H1 (cell line): ENCODE data around the gene DDC. TPM values are rescaled to one million over a fixed set of nuclear protein-coding genes. Genes with fewer than 3 reads are reported as not detected.

Experiments
- CTCF ChIA-PET: fragments of 300-600 bp; sonication (Branson Sonifier 250); formaldehyde crosslinking; loops from one replicate; lab custom pipeline; 2021; ENCODE audit not compliant: partially characterized antibody; lab: Charles Lee
- POLR2A ChIA-PET: fragments of 300-600 bp; sonication (Branson Sonifier 250); formaldehyde crosslinking; loops from one replicate; lab custom pipeline; 2021; ENCODE audit warnings: inconsistent platforms; ENCODE audit not compliant: partially characterized antibody; lab: Charles Lee
- DNase-seq, 2 experiments: peaks; one replicate each; pipeline versions ENCODE4 v3.0.0 to v3.0.0-alpha.2; 2010 to 2022; ENCODE audit warnings: low spot score in 2 of 2, low read depth in 1 of 2, mixed read lengths in 1 of 2
- FAIRE-seq: peaks from 2 replicates; lab custom pipeline; 2011; peaks lifted over from hg19 to GRCh38; lab: Jason Lieb, UNC
- H2AFZ ChIP-seq: 2 replicates; pipeline ENCODE4 v1.8.1; 2012; ENCODE audit warnings: low read length, inconsistent platforms
- H2AK5ac ChIP-seq: 2 replicates; pipeline ENCODE4 v1.6.1; 2013; ENCODE audit warnings: low read depth, low read length
- H2BK120ac ChIP-seq: replicated peaks from 2 replicates; pipeline ENCODE3; 2013; ENCODE audit warnings: low read depth, low read length, inconsistent platforms
- H2BK12ac ChIP-seq: 2 replicates; pipeline ENCODE4 v1.6.1; 2013; ENCODE audit warnings: low read depth, low read length
- H2BK15ac ChIP-seq: 2 replicates; pipeline ENCODE4 v1.6.1; 2013; ENCODE audit warnings: low read length
- H2BK20ac ChIP-seq: 2 replicates; pipeline ENCODE4 v1.6.1; 2013; ENCODE audit warnings: low read length
- H2BK5ac ChIP-seq: 2 replicates; pipeline ENCODE4 v1.6.1; 2013; ENCODE audit warnings: low read depth, low read length
- H3K14ac ChIP-seq: 2 replicates; pipeline ENCODE4 v1.6.1; 2013; ENCODE audit warnings: inconsistent platforms; ENCODE audit not compliant: insufficient read length
- H3K18ac ChIP-seq: 2 replicates; pipeline ENCODE4 v1.6.1; 2013; ENCODE audit warnings: low read length; ENCODE audit errors: extremely low read depth
- H3K23ac ChIP-seq: 2 replicates; pipeline ENCODE4 v1.6.1; 2013; ENCODE audit warnings: inconsistent platforms; ENCODE audit not compliant: insufficient read length
- H3K23me2 ChIP-seq: 2 replicates; pipeline ENCODE4 v1.6.1; 2013; ENCODE audit warnings: low read depth, low read length
- H3K27ac ChIP-seq: 2 replicates; pipeline ENCODE4 v1.6.1; 2011; ENCODE audit warnings: low read depth, low read length, inconsistent platforms
- H3K27me3 ChIP-seq, 4 experiments: replicated peaks in 1 of 4; 1 replicate in 1 of 4; 2 replicates in 3 of 4; pipeline versions ENCODE4 v1.6.1 to v1.8.1; 2011 to 2013; ENCODE audit warnings: low read length in 3 of 4, mild to moderate bottlenecking in 3 of 4, inconsistent platforms in 2 of 4, mixed read lengths in 2 of 4, moderate library complexity in 1 of 4; ENCODE audit not compliant: control insufficient read depth in 3 of 4, insufficient read depth in 3 of 4; ENCODE audit errors: extremely low read depth in 1 of 4
- H3K36me3 ChIP-seq, 4 experiments: 2 replicates each; pipeline versions ENCODE4 v1.6.1 to v1.8.1; 2011 to 2013; ENCODE audit warnings: mild to moderate bottlenecking in 4 of 4, low read length in 3 of 4, moderate library complexity in 2 of 4, control low read depth in 1 of 4, inconsistent platforms in 1 of 4; ENCODE audit not compliant: insufficient read depth in 4 of 4, control insufficient read depth in 2 of 4
- H3K4ac ChIP-seq: replicated peaks from 2 replicates; pipeline ENCODE3; 2013; ENCODE audit warnings: low read length, low read depth, mixed read lengths, inconsistent platforms; ENCODE audit not compliant: insufficient read length
- H3K4me1 ChIP-seq, 4 experiments: replicated peaks in 1 of 4; 1 replicate in 1 of 4; 2 replicates in 3 of 4; pipeline versions ENCODE4 v1.6.1 to v1.8.1; 2011 to 2013; ENCODE audit warnings: low read length in 3 of 4, inconsistent platforms in 2 of 4, mixed read lengths in 1 of 4; ENCODE audit not compliant: insufficient read depth in 4 of 4, control insufficient read depth in 3 of 4
- H3K4me2 ChIP-seq, 2 experiments: 2 replicates each; pipeline versions ENCODE4 v1.6.1 to v1.8.1; 2011 to 2013; ENCODE audit warnings: low read depth in 2 of 2, low read length in 2 of 2, control low read depth in 1 of 2, inconsistent platforms in 1 of 2, mild to moderate bottlenecking in 1 of 2; ENCODE audit not compliant: insufficient read depth in 1 of 2
- H3K4me3 ChIP-seq, 4 experiments: fragments of 200-600, 300-600 bp in 1 of 4; sonication (generic), shearing (Covaris generic), sonication (Bioruptor Twin) in 1 of 4; 2 replicates each; pipeline versions ENCODE4 v1.5.1 to v1.8.1; 2011 to 2016; ENCODE audit warnings: low read length in 4 of 4, low read depth in 3 of 4, control low read depth in 2 of 4, inconsistent platforms in 2 of 4, mild to moderate bottlenecking in 2 of 4, mixed read lengths in 1 of 4, moderate library complexity in 1 of 4; ENCODE audit not compliant: insufficient read depth in 2 of 4; ENCODE audit errors: extremely low read depth in 1 of 4
- H3K56ac ChIP-seq: replicated peaks from 2 replicates; pipeline ENCODE3; 2013; ENCODE audit warnings: low read depth, mild to moderate bottlenecking, mixed read lengths, low read length, inconsistent platforms; ENCODE audit not compliant: insufficient read length
- H3K79me1 ChIP-seq: 2 replicates; pipeline ENCODE4 v1.6.1; 2013; ENCODE audit warnings: low read depth, low read length, control low read depth
- H3K79me2 ChIP-seq, 2 experiments: 2 replicates each; pipeline versions ENCODE4 v1.6.1 to v1.8.1; 2012 to 2013; ENCODE audit warnings: low read length in 2 of 2, mild to moderate bottlenecking in 2 of 2, inconsistent platforms in 1 of 2; ENCODE audit not compliant: insufficient read depth in 2 of 2, control insufficient read depth in 1 of 2
- H3K9ac ChIP-seq, 4 experiments: replicated peaks in 1 of 4; 1 replicate in 1 of 4; 2 replicates in 3 of 4; pipeline versions ENCODE4 v1.6.1 to v1.8.1; 2011 to 2013; ENCODE audit warnings: low read depth in 3 of 4, low read length in 3 of 4, control low read depth in 2 of 4, mild to moderate bottlenecking in 2 of 4, moderate library complexity in 2 of 4, inconsistent platforms in 1 of 4; ENCODE audit errors: extremely low read depth in 1 of 4
- H3K9me3 ChIP-seq, 2 experiments: 2 replicates each; pipeline versions ENCODE4 v1.6.1 to v1.8.1; 2012 to 2013; ENCODE audit warnings: mild to moderate bottlenecking in 2 of 2, moderate library complexity in 2 of 2, control low read depth in 1 of 2, inconsistent platforms in 1 of 2, low read depth in 1 of 2, low read length in 1 of 2, mixed read lengths in 1 of 2; ENCODE audit not compliant: insufficient read depth in 2 of 2
- H4K20me1 ChIP-seq, 2 experiments: replicated peaks in 1 of 2; 2 replicates each; pipeline versions ENCODE3 to v1.8.1; 2011 to 2013; ENCODE audit warnings: inconsistent platforms in 2 of 2, low read length in 2 of 2, mild to moderate bottlenecking in 1 of 2; ENCODE audit not compliant: insufficient read depth in 2 of 2, control insufficient read depth in 1 of 2
- H4K5ac ChIP-seq: 2 replicates; pipeline ENCODE4 v1.6.1; 2013; ENCODE audit warnings: low read length, low read depth, mixed read lengths, inconsistent platforms; ENCODE audit not compliant: insufficient read length
- H4K8ac ChIP-seq: 2 replicates; pipeline ENCODE4 v1.8.0; 2013; ENCODE audit warnings: mild to moderate bottlenecking, moderate library complexity, low read length, inconsistent platforms; ENCODE audit not compliant: insufficient read depth; ENCODE audit errors: extremely low read depth
- H4K91ac ChIP-seq: replicated peaks from 2 replicates; pipeline ENCODE3; 2013; ENCODE audit warnings: low read length, mixed read lengths, inconsistent platforms; ENCODE audit not compliant: insufficient read length
- SAP30 ChIP-seq: fragments of 300-600 bp; sonication (generic); IDR thresholded peaks from 2 replicates; pipeline ENCODE4 v1.7.1; 2012; ENCODE audit warnings: low read length, moderate library complexity, mild to moderate bottlenecking, inconsistent platforms; ENCODE audit not compliant: insufficient read depth, insufficient replicate concordance
- WGBS, 2 experiments: shearing (Covaris generic) in 1 of 2; methylation state at CpG; one replicate each; pipeline versions ENCODE4 v1.1.6 to v1.1.7; 2013 to 2015; ENCODE audit warnings: low lambda C conversion rate in 2 of 2, mixed read lengths in 2 of 2, inconsistent platforms in 1 of 2, low coverage in 1 of 2, missing lambda C conversion rate in 1 of 2; ENCODE audit not compliant: insufficient replicate concordance in 2 of 2, insufficient coverage in 1 of 2, insufficient read length in 1 of 2; ENCODE audit errors: extremely low coverage in 1 of 2, missing lambda C conversion rate in 1 of 2; 5-methylcytosine and 5-hydroxymethylcytosine counted together
- polyA plus RNA-seq, 7 experiments: library from polyadenylated mRNA; depleted of rRNA in 3 of 7; stranded (reverse) in 5 of 7; unstranded in 2 of 7; fragments of >200 nt in 5 of 7; fragments of 200-250 nt in 2 of 7; gene quantifications; 1 replicate in 5 of 7; 2 replicates in 1 of 7; 4 replicates in 1 of 7; pipeline versions ENCODE4 v1.2.1 to v1.2.3, GENCODE V29; 2011 to 2013; ENCODE audit warnings: missing spikeins in 2 of 7, mixed read lengths in 2 of 7
- total RNA-seq: library from RNA; stranded (reverse); fragmentation: NEBNext Ultra II Directional; extraction: Animal tissue kit (Norgen Biotek cat#: 25700); gene quantifications from 2 replicates; pipeline ENCODE4 v1.2.1, GENCODE V29; 2021

Gene DDC
- total and polyA plus RNA-seq, 2 of the 8 experiments (the other 6 are each of a cell fraction or from before 2014, with no cell fraction given): 0.05 TPM; not detected in 1

GRCh38 chr7:50470250-50471163 lies 94.7 kb downstream of the DDC start:
- Histone ChIP-seq H3K4me1 (no peaks in the 10 kb centered on the region; a peak in 2 of 7 replicates), H4K20me1 (no peaks in the 10 kb centered on the region), H3K79me1 (no peaks in the 10 kb centered on the region), H3K56ac (no peak overlapping the region), H3K4me3 (no peak overlapping the region), H3K36me3 (no peaks in the 10 kb centered on the region), H3K23ac (no peak overlapping the region), H4K8ac (no peak overlapping the region), H2BK5ac (no peak overlapping the region), H3K9ac (no peak overlapping the region), H4K91ac (no peak overlapping the region), H3K4ac (no peak overlapping the region), H2BK15ac (no peak overlapping the region), H3K18ac (no peak overlapping the region), H3K27ac (no peak overlapping the region), H3K14ac (no peak overlapping the region), H3K27me3 (peaks cover 0 to 14% (median 9%) of the 10 kb centered on the region in 4 experiments; a peak in 6 of 7 replicates), H3K23me2 (no peaks in the 10 kb centered on the region), H3K9me3 (no peaks in the 10 kb centered on the region), H2BK120ac (no peak overlapping the region), H2AFZ (no peak overlapping the region), H3K4me2 (no peak overlapping the region), H2BK20ac (no peak overlapping the region), H3K79me2 (no peaks in the 10 kb centered on the region), H2AK5ac (no peak overlapping the region), H2BK12ac (no peak overlapping the region), H4K5ac (no peak overlapping the region)
- POLR2A ChIA-PET: no interaction called here
- CTCF ChIA-PET: interaction anchor here (0.6 to 3.9 kb wide), 16 partner anchors 9 to 691 kb away, joined by 3 to 15 read pairs (median 3); no protein-coding TSS in a partner anchor
- DNase-seq: no peak
- FAIRE-seq: no peak
- TF ChIP-seq SAP30: no peak
- WGBS, 2 experiments: 95% methylated on average over 16 of the region's 17 CpGs; no CpG with 5 or more reads in 1 of the 2 experiments
